HL-60 (cell line): Measurements from ENCODE around the gene ZNF575.

ENCODE experiments used
- DNase-seq, 2 experiments: peaks; one replicate each; pipeline ENCODE4 v3.0.0-alpha.2; 2010 to 2020; ENCODE audit warnings: low read depth in 1 of 2, low spot score in 1 of 2
- H3K27ac ChIP-seq: fragments of 250-450 bp; sonication (Bioruptor Pico); replicated peaks from 2 replicates; pipeline ENCODE4 v1.5.1; 2020; ENCODE audit warnings: mild to moderate bottlenecking, moderate library complexity
- H3K27me3 ChIP-seq: fragments of 250-450 bp; sonication (Bioruptor Pico); 2 replicates; pipeline ENCODE4 v1.5.1; 2021; ENCODE audit warnings: mild to moderate bottlenecking, moderate library complexity; ENCODE audit not compliant: insufficient read depth, poor library complexity, severe bottlenecking
- H3K4me3 ChIP-seq: replicated peaks from 2 replicates; pipeline ENCODE4 v1.5.1; 2011; ENCODE audit warnings: mild to moderate bottlenecking, control low read depth, low read length; ENCODE audit not compliant: insufficient read depth
- CTCF ChIP-seq: IDR thresholded peaks from one replicate; pipeline ENCODE4 v1.5.1; 2011; ENCODE audit warnings: low read length, control low read depth, inconsistent platforms; ENCODE audit not compliant: insufficient read depth
- GABPA ChIP-seq: IDR thresholded peaks from 2 replicates; pipeline ENCODE4 v1.6.1; 2012; ENCODE audit warnings: low read depth
- POLR2AphosphoS5 ChIP-seq: IDR thresholded peaks from 2 replicates; pipeline ENCODE4 v1.6.1; 2012; ENCODE audit warnings: low read depth
- REST ChIP-seq: IDR thresholded peaks from 2 replicates; pipeline ENCODE4 v1.6.1; 2012; ENCODE audit warnings: low read depth; ENCODE audit not compliant: insufficient replicate concordance
- SPI1 ChIP-seq: IDR thresholded peaks from 2 replicates; pipeline ENCODE4 v1.6.1; 2012; ENCODE audit warnings: low read depth, mild to moderate bottlenecking, borderline replicate concordance

Gene ZNF575

GRCh38 chr19:43534305-43534815 lies 1.4 kb downstream of the ZNF575 start:
- no peak for TF ChIP-seq REST
- no peak for TF ChIP-seq POLR2AphosphoS5
- no peak for TF ChIP-seq CTCF
- TF ChIP-seq GABPA = no peak
- no peak for TF ChIP-seq SPI1

GRCh38 chr19:43534816-43535761 lies 2.1 kb downstream of the ZNF575 start:
- Histone ChIP-seq H3K27me3 (no peaks in the 10 kb centered on the region), H3K4me3 (no peak overlapping the region), H3K27ac (no peak overlapping the region)
- TF ChIP-seq SPI1 (no peak), CTCF (no peak), POLR2AphosphoS5 (no peak), REST (no peak), GABPA (no peak)
- no peak for DNase-seq

More at GRCh38 chr19:43534305-43534815, 1.4 kb downstream of the ZNF575 start:
- no peak for DNase-seq
- H3K27ac ChIP-seq = no peak overlapping the region
- H3K4me3 ChIP-seq = no peak overlapping the region
- no peaks in the 10 kb centered on the region for H3K27me3 ChIP-seq

- TF ChIP-seq GABPA = no peak
- no peak for TF ChIP-seq CTCF
- TF ChIP-seq REST = no peak
- no peaks in the 10 kb centered on the region for H3K27me3 ChIP-seq
- no peak overlapping the region for H3K27ac ChIP-seq
- no peak overlapping the region for H3K4me3 ChIP-seq
- no peak for DNase-seq
Measured at GRCh38 chr19:43538922-43539321, 5.9 kb downstream of the ZNF575 start.
